ENCODE measurements around the gene ROBO2.

DNA sequence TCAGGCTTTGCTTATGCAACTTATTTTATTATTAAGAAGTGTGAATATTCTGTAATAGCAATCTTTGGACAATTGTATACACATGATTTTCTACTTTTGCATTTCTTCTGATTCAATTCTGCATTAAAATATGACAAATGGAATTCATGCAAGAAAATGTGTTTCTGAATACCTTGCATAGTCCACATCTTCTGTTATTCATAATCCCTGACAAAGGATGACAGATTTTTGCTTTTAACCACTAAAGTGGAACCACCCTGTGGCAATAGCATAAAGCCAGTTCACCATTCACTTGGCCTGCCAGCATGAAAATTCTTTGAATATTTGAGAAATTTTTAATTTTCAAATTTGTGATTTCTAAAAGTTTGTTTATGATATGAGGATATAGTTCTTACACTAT, 397.0 kb downstream of the ROBO2 start:
- no peak for TF ChIP-seq TAF1 (IDR thresholded peaks at IDR 0.05; ENCODE audit: borderline replicate concordance, low read depth, low read length)
- no peak for TF ChIP-seq POLR2A (IDR thresholded peaks at IDR 0.05; ENCODE audit: low read depth, low read length)
- no peak for TF ChIP-seq POLR2AphosphoS5 (IDR thresholded peaks at IDR 0.05; ENCODE audit: low read depth, low read length)

Data from GM12892 (cell line).